GM19035 (cell line): ENCODE data around the gene SLC7A10.

Source experiments
- ATAC-seq: cut with Tn5 transposase; IDR thresholded peaks from one replicate; pipeline ENCODE4 v1.9.1; 2021; ENCODE audit not compliant: unreplicated experiment

SLC7A10 gene

DNA sequence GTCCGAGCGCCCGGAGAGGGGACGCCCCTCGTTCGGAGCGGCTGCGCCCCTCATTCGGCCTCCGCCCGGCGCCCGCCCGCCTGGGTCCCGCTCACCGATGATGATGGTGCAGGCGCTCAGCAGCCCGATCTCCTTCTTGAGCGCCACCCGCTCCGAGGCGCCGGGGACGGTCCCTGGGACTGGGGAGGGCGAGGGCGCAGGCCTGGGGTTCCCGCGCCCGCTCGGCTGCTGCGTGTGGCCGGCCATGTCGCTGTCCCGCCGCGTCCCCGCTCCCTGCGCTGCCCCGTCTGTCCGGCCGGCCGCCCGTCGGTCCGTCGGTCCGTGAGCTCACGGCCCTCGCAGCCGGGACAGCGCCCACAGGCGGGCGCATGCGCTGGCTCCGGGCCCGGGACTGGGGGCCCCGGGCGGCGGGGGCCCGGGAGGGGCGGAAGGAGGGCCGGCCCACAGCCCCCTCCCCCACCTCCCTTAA lies at the start of gene SLC7A10:
Gene SLC7A10 (minus strand): TSS at position 393 of the 469 bp plus-strand sequence. CDS start 147 bp downstream, at position 246.
- ATAC-seq = no peak

DNA sequence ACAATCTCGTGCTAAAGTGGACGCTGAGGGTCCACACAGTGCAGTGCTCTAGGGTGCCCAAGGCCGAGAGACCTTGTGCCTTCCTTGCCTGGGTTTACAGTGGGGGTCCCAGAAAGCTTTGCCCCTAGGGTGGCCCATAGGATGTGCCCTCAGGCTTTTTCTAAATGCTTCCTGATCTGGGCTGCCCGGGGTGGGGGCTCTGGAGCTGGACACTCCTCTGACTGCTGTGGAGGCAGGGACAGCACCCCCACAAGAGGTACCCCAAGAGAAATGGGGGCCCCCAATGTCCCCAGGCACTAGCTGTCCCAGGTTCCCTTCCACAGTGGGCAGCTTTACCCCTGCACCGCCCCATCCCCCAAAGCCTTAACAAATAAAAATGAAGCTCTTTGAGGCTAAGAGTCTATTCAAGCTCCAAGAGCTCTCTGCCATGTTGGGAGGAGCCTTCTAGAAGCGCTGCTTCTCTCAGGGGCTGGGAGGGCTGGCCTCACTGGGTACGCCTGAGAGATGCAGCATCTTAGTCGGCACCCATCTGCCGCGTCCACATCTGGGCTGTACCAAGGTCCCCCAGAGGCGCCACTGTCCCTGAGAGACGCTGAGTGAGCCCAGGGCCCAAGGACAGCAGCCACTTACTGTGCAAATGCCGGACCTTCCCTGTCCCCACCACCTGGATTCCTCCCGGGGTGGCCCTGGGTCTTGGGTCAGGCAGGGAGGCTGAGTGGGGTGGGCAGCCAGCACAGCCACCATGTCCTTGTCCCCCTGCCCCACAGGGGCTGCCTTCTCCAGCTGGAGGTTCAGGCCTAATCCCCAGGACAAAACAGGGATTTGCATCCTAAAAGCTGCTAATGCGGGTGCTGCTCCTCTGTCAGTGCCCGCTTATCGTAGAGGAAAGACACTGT lies 49.3 kb upstream of the SLC7A10 start:
- no peak for ATAC-seq

DNA sequence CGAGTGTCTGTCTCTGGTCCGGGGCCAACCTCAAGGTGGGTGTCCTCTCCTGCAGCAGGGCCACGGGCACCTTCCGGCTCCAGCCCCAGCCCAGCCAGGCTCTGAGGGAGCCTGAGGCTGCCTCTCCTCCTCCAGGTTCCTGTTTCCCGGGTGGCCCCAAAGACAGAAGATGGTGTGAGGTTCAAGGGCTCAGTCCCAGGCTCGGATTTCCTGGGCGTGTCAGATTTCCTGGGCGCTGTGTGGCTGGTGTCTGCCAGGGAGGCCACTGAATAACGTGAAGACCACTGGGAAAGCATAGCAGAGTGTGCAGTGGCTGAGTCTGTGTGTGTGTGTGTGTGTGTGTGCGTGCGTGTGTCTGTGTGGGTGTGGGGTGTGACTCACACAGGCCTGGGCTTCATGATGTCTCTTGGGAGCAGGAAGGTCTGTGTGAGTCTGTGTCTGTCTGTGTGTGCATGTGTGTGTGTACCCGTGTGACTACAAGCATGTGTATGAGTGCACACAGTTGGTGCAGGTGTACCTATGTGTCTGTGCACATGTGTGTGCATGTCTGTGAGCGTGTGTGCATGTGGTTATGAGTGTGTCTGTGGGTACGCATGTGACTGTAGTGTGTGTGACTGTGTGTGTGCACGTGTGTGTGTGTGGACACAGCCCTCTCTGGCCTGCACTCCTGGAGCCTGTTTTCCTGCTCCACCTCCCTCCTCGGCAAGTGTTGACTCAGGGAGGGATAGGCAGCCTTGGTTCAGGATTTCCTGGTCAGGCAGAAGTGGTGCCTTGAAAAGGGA lies 48.4 kb upstream of the SLC7A10 start:
- no peak for ATAC-seq

DNA sequence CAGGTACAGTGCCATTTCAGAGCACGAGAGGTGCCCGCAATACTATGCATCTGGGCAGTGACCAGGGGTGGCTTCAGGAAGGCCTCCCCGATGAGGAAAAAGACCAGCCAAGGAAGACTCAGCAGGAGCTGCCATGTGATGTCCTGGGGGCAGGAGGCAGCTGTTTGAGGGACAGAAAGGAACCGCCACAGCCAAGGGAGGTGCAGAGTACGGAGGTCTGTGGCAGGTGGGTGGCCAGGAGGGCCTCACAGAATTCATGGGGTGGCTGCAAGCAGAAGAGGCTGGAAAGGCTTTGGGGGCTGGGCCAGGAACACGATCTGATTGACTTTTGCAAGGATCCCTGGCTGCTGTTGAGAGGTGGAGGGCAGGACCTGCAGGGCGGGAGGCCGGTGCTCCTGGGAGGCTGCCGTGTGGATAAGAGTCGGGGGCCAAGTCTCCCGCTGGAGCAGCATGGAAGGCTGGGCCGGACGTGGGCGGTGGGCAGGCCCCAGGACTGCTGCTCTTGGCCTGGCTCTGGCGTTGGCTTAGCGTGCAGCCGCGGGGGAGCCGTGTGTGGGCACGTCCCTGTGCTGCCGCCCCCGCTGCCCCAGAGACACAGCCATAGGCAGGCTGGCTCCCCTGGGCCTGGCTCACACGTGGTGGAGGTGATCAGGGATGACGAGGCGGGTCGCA lies 47.6 kb upstream of the SLC7A10 start:
- ATAC-seq = no peak

DNA sequence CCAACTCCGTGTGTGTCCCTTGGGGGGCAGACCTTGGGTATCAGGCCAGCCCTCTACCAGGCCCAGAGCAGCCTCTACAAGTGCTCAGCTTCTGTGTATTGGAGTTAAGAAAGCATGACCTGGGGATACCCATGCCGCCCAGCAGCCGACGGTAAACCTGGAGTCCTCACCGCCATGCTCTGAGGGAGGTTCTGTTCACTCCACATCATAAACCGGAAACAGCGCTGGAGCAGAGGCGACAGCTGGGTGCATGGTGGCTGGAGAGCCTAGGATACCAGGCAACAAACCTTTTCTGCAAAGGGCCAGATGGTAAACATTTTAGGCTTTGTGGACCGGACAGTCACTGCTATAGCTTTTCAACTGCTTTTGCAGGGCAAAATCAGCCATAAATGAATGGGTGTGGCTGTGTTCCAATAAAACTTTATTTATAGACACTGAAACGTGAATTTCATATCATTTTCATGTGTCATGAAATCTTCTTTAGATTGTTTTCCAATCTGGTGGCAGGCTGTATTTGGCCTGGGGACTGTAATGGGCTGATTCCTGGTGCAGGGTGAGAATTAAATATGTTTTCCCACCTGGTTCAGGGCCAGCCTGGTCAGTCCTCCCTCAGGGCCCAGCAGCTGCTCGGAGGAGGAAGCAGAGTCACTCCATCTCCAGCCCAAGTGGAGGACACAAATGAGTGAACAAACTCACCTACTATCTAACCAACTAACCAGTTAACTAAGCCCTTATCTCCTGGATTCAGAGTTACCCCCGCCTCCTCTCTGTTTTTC lies 45.8 kb upstream of the SLC7A10 start:
- no peak for ATAC-seq

DNA sequence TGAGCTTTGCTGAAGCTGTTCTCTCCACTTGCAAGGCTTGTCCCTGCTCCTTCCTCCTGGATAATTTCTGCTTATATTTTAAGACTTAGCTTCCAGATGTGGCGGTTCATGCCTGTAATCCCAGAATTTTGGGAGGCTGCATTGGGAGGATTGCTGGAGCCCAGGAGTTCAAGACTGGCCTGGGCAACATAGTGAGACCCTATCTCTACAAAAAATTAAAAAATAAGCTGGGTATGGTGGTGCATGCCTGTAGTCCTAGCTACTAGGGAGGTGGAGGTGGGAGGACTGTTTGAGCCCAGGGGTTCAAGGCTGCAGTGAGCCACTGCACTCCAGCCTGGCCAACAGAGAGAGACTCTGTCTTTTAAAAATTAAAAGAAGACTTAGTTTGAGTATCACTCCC lies 45.1 kb upstream of the SLC7A10 start:
- no peak for ATAC-seq

DNA sequence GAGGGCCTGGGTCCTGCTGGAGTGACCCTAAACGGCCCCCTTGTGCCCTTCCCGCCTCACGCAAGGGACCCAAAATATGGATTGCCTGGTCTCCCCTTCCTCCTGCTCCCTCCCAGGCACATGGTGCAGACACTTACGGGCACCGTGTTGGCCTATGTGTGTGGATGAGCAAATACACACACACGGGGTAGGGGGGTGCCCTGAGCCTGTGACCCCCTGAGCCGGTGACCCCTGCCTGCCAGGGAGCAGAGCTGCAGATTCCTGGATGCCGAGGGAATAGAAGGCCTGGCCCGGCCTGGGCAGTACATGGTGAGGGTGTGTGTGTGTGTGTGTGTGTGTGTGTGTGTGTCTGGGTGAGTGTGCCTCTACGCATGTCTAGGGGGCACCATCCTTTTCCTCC lies 43.4 kb upstream of the SLC7A10 start:
- no peak for ATAC-seq

DNA sequence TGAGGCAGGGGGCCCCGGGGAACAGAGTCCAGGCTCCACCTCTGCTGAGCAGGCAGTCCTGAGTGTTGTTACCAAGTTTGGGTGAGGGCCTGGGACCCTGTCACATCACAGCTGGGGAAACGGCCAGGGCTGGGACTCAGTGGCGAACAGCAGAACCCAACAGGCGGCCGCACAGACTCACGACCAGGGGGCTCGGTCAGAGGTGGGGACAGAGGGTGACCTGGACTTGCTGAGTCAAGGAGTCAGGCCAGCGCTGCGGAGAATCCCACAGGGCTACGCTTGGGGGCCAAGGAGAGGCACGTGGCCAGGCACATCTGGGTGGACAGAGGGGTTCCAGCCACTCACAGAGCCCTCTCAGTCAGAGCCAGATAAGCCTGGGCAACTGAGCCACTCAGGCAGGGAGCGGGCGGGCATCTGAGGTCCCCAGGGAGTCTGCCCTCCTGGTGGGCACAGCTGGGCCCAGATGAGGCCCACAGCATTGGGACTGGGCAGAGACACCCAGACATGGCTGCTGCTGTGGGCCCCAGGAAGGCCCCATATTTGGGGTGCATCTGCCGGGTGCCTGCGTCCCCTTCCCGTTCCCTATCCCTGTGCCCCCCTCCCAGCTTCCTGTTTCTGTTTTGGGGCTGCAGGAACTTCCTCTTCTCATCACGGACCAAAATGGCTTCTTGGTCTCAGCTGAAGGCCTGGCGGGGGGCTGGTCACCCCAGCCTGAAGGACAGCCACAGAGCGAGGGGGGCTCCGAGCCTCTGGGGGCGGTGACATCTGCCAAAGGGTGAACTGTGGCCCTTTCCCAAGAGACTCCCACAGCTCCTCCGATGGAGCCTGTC lies 42.7 kb upstream of the SLC7A10 start:
- no peak for ATAC-seq

DNA sequence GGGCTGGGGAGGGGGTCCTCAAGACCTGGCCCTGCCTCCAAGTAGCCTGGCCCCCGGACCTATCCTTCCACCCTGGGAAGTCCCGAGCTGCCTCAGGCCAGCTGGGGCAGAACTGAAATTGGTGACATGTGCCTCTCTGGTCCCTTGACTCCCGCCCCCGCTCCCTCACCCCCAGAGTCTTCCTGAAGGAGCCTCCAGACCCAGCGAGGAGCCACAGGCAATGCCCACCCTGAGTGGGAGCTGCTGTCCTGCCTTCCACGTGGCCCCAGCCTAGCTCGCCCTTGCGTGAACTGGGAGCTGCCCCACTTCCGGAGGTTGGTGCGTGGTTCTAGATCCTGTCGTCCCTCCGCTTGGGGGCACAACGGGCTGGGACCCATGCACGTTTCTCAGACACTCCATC lies 42.1 kb upstream of the SLC7A10 start:
- ATAC-seq = no peak

DNA sequence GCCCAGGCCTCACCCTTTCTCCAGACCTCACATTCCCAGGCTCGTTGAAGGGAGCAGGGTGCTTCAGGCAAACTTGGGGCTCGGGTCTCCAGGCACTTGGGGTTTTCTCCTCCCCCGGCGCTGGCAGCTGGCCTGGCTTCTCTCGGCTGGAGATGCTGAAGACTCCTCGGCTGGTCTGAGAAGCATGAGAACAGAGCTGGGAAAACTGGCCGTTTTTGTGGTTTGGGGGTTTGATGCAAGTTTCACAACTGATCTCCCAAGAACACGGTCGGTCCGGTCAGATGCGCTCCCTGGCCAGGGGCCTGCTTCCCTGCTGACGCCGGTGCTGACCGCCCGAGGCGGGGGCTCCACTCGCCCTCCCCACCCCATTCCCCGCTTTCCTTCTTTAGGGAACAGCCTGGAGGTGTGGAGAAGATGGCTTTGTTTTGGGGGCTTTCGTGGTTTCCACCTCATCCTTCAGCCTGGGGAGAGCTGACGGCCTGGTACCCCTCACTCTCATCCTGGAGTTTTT lies 41.4 kb upstream of the SLC7A10 start:
- no peak for ATAC-seq

DNA sequence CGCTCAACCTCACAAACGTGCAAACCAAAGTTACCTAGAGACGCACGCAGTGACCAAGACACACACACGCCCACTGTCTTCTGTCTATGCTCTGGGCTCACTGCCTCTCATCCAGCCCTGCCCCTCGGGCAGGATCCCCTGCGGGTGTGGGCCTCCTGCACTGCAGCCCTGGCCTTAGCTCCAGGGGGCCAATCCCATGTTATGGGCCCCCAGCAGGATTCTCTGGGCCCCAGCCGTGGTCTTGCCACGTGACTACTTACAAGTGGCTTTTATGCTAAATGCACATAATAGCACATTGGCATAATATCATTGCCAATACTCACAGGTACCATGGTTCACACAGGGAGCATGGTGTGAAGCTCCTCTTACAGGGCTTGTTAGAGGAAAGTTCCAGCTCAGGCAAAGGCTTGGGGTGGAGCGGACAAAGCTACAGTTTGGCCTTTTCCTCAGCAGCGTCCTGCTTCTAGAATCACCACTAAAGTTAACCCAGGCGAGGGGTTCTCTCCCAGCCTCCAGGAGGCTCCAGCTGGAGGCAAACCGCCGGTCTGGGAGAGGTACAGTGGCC lies 39.3 kb upstream of the SLC7A10 start:
- ATAC-seq = no peak

DNA sequence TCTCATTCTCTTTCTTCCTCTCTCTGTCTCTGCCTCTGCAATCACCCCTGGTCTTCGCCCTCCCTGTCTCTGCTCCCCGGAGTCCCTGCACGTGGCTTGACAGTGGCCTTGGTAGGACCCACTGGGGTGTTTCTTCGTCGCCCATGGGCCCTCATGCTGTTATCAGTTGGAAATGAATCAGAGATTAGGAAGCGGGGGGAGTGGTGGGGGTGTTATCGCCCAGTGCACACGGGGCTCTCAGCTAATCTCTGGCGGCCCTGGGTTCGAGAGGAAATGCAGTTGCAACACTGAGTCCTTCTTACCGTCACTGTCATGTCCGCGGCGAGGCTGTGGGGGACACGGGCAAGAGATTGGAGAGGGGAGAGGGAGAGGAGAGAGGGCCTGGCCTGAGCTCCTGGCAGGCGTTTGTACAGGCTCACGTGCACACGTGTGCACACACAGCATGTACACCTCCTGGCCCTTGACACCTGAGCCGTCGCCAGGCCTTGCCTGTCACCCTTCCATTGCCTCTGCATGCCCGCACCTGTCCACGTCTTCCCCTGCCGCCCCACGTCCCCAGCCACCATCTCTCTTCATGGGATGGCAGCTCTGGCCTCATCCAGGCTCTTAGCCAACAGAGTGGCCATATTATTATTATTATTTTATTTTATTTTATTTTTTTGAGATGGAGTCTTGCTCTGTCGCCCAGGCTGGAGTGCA lies 37.8 kb upstream of the SLC7A10 start:
- ATAC-seq = no peak

DNA sequence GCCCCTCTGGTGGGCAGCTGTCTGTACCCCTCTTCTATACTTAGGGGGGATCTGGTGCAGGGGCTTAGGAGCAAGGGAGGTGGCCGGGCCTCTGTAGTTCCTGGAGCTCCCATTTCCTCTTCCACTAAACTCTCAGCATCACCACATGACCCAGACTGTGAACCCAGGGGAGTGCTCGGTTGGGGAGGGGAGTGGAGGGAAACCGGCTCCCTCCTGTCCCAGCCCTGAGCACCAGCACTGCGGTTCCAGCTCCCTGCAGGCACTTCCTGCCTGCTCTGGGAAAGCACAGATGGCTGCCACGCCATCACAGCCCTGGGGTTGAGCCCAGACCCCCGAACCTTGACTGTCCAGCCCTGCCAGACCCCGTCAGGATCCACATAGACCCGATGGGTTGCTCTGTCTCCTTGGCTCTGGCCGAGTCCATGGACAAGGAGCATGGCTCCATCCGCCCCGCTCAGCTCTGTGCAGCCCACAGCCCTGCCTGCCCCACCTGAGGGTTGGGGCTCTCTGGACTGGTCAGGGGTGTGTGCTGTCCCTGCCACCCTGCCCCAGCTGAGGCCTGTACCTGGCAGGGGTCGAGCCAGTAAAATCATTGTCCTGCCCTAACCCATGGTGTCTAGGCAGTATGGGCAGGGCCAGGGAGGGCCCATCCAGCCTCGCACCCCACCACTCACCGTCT lies 36.0 kb upstream of the SLC7A10 start:
- ATAC-seq = no peak

DNA sequence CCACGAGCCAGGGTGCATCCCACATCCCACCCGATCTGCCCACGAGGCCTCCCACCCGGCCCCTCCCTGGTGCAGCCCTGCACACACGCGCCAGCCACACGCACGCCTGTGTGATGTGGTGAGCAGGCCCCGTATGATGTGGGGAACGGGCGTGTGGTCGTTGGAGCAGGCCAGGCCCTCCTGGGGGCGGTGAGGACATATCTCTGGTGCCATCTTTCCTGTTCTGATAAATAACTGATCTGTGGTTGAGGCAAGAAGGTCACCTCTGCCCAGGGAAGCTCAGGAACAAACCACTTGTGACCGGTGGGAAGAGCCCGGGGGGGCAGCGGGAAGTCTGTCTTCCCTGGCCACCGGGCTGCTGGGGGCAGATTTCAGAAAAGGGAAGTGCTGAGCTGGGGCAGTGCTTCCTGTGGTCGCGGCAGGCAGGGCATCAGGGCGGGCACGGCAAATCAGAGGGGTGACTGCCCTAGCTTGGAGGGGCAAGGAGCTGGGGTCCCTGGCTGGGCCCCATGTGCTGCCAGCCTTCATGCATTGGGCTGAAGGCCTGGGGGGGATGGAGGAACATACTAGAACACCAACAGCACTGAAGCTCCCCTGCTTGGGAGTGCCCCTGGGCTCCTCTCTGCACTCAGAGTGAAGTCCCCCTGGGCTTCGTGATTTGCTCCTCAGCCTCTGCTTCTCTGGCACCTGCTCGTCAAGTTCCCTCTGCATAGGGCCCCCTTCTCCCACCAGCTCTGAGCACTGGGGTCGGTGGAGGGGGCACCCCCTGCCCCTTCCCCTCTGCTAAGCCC lies 35.2 kb upstream of the SLC7A10 start:
- ATAC-seq = no peak

DNA sequence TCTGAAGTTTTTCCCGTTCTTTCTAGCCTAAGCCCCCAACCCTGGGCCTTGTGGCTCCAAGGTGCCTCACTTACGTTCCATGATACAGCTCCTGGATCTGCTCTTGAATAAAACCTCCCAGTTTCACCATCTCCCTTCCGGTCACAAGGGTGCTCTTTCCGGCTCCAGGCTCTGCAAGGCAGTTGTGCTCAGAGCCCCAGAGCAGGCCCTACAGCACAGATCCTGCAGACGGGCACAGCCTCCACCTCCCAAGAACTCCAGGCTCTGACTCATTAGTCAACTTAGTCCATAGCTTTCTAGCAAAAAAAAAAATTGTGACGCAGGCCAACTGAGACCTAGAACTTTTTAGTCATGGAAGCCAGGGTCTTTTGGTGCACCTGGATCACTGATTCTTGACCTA lies 33.9 kb upstream of the SLC7A10 start:
- ATAC-seq = no peak

DNA sequence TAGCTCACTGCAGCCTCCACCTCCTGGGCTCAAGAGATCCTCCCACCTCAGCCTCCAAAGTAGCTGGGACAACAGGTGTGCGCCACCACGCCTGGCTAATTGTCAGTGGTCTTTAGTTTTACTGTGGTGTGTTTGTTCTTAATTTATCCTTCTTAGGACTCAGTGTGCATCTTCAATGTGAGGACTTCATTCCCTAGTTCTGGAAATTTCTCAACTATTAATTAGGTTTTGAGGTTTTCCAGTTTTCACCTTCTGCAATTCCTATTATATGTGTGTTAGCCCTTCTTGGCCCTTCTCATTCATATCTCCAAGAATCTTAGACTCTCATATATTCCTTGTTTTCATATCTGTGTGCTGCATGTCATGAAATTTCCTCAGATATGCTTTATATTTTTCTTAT lies 32.2 kb upstream of the SLC7A10 start:
- no peak for ATAC-seq

DNA sequence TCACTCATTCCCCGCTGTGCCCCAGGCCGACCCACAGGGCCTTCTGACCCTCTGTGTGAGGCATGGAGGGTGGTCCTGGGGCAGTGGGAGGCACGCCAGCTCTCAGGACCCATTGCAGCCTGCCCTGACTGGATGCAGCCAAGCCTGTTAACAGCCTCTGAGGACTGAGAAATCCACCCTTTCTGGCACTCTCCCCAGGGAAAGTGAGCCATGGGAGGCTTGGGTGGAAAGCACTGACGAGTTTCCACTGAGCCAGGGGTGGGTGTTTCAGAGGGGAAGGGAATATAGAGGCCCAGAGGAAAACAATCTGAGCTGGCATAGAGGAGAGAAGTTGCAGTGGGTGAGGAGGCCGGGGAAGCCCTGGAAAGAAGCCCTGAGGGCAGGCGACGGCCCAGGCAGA lies 30.6 kb upstream of the SLC7A10 start:
- ATAC-seq = no peak
